HG02973 (cell line): ENCODE measurements around the gene GRIN3B.
A peak's percentile ranks its signal among the peaks of the same experiment; 100 is the strongest.

Experiments used
- ATAC-seq: cut with Tn5 transposase; IDR thresholded peaks from one replicate; pipeline ENCODE4 v1.9.1; 2021; ENCODE audit warnings: moderate library complexity; ENCODE audit not compliant: unreplicated experiment

GRIN3B gene

DNA sequence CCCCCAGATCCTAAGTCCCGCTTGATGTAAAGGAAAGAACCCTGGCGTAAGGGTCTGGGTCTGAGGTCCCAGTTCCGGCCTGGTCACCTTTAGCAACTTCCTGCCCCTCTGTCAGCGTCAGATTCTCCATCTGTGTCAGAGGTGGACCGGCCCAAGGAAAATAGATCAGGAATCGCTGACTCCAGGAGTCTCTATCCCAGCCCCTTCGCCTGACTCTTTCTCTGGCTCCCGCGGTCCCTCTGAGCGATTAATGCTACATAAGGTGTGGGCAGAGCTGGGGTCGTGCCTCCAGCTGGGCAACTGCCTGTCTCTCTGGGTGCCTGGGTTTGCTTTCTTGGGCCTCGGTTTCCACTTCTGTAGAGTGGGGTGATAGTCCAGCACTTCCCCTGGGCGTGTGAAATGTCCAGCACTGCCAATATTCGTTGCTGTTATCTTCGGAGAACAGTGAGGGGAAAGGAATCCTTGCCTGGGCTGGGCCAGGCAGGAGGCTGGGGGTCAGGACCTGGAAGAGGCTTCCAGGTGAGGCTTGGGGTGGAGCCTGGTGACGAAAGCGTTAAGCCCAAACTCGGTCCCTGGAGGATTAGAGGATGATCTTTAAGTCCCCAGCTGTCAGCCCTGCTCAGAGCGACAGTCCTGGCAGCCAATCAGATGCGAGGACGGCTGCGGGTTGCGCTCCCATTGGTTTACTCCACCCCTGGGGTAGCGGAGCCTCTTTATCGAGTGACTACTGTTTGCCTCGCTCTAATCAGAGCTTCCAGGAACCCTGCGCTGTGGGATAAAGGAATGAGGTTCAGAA lies 40.5 kb downstream of the GRIN3B start:
- peak; percentile 29 for ATAC-seq

DNA sequence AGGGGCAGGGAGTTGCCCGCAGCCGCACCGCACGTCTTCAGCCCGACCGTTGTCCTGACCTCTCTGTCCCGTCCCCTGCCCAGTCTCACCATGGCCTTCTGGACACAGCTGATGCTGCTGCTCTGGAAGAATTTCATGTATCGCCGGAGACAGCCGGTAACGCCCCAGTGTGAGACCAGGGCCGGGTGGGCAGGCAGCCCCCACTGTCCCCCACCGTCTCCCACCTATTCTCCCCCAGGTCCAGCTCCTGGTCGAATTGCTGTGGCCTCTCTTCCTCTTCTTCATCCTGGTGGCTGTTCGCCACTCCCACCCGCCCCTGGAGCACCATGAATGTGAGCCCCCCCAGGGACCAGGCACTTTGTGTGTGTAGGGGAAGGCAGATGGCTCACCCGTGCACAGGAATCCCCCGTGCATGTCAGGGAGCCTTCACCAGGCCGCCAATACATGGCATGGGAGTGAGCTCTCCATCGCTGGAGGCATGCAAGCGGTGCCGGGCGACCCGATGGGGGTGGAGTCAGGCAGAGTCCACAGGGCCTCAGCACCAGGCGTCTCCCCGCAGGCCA lies 41.1 kb downstream of the GRIN3B start:
- no peak for ATAC-seq

DNA sequence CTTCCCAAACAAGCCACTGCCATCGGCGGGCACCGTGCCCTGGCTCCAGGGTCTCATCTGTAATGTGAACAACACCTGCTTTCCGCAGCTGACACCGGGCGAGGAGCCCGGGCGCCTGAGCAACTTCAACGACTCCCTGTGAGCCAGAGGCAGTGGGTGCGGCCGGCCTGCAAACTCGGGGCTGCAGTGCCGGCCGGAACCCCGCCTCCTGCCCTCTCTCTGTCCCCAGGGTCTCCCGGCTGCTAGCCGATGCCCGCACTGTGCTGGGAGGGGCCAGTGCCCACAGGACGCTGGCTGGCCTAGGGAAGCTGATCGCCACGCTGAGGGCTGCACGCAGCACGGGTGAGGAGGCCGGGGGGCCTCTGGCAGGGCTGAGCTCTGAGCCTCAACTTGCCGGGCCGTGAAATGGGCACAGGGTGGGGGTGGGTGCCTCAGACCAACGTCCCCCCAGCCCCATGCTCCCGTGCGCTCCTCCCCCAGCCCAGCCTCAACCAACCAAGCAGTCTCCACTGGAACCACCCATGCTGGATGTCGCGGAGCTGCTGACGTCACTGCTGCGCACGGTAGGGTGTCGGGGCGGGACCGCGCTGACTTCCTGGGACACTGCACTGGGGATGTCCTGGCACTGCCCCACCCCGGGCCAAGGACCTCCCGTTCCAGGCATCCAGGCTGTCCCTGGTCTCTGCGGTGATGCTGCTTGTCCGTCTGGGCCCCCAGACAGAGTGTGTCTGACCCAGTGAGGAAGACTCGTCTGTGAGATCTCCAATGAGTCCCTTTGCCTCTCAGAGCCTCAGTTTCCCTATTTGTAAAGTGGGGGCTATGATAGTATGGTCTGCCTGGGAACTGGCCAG lies 41.8 kb downstream of the GRIN3B start:
- no peak for ATAC-seq

DNA sequence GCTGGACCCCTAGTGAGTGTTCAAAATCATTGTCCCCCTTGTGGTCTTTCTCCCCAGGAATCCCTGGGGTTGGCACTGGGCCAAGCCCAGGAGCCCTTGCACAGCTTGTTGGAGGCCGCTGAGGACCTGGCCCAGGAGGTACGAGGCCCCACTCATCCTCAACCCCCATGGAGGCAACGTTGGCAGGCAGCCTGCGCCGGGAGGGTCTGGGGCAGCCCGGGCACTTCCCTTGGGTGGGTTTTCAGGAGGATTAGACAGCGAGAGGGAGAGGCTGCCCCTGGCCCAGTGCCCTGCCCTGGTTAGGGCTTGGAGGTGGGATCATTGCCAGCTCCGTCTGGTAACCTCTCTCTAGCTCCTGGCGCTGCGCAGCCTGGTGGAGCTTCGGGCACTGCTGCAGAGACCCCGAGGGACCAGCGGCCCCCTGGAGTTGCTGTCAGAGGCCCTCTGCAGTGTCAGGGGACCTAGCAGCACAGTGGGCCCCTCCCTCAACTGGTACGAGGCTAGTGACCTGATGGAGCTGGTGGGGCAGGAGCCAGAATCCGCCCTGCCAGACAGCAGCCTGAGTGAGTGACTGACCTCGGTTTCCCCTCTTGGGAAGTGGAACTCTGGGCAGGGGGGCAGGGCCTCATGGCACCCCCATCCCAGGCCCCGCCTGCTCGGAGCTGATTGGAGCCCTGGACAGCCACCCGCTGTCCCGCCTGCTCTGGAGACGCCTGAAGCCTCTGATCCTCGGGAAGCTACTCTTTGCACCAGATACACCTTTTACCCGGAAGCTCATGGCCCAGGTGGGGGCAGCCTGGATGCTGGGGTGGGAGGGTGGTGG lies 42.7 kb downstream of the GRIN3B start:
- ATAC-seq, result no peak

DNA sequence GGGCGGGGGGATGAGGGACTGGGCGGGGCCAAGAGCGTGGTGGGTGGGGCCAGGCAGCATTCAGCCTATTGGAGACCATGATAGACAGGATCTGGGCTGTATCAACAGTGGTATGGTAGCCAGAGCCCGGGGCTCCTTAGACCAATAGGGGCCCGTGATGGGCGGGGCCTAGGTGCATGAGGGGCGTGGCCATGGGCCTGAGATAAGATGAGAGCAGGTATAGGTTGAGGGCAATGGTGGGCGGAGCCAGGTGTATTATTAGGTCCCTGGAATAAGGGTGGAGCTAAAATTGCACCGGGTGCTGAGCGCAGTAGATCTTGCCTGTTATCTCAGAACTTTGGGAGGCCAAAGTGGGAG lies 45.0 kb downstream of the GRIN3B start:
- ATAC-seq, result no peak

DNA sequence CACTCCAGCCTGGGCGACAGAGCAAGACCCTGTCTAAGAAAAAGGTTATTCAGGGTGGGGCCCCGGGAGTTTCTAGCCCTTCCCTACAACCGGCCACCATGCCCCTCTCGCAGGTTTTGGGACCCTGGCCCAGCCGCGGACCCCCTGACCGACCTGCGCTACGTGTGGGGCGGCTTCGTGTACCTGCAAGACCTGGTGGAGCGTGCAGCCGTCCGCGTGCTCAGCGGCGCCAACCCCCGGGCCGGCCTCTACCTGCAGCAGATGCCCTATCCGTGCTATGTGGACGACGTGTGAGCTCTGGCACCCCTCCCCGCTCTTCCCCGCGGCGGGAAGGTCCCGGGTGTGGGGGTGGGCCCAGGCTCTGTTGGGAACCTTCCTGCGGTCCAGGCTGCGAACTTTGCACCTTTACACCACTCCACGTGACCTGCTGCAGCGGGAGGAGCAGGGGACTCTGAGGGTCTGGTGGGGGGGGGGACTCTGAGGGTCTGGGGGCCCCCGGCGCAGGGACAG lies 46.0 kb downstream of the GRIN3B start:
- no peak for ATAC-seq

DNA sequence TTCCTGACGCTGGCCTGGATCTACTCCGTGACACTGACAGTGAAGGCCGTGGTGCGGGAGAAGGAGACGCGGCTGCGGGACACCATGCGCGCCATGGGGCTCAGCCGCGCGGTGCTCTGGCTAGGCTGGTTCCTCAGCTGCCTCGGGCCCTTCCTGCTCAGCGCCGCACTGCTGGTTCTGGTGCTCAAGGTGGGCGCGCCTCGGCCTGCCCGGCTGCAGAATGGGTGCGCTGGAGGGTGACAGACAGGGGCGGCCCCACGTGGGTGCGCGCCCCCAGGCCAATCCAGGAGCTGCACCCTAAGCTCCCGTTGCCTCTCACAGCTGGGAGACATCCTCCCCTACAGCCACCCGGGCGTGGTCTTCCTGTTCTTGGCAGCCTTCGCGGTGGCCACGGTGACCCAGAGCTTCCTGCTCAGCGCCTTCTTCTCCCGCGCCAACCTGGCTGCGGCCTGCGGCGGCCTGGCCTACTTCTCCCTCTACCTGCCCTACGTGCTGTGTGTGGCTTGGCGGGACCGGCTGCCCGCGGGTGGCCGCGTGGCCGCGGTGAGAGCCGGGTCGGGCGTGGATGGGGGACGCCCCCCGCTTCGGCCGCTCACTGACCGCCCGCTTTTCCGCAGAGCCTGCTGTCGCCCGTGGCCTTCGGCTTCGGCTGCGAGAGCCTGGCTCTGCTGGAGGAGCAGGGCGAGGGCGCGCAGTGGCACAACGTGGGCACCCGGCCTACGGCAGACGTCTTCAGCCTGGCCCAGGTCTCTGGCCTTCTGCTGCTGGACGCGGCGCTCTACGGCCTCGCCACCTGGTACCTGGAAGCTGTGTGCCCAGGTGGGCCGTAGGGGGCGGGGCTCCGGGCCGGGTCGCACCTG lies 46.8 kb downstream of the GRIN3B start:
- no peak for ATAC-seq

DNA sequence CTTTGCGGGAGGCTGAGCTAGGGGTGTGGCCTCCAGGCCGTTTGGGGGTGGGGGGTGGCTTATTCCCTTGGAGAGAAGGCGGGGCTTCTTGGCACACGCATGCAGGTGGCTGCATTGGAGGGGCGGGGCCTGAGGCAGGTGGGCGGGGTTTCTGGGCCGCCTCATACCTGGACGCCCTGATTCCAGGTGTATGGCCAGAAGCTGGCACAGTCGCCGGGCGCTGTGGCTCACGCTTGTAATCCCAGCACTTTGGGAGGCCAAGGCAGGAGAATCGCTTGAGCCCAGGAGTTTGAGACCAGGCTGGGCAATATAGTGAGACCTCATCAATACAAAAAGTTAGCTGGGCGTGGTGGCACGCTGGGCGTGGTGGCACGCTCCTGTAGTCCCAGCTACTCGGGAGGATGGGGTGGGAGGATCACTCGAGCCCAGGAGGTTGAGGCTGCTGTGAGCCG lies 47.5 kb downstream of the GRIN3B start:
- ATAC-seq, result no peak

DNA sequence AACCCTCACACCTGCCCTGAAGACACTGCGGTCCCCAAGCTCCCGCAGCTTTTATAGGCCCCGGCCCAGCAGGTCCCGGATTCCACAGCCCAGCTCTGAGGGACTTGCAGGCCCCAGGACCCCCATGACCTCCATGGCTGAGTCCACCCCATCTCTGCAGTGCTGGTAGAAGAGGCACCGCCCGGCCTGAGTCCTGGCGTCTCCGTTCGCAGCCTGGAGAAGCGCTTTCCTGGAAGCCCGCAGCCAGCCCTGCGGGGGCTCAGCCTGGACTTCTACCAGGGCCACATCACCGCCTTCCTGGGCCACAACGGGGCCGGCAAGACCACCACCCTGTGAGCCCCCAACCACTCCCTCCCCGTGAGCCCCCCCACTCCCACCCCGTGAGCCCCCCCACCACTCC lies 48.9 kb downstream of the GRIN3B start:
- ATAC-seq, result no peak

DNA sequence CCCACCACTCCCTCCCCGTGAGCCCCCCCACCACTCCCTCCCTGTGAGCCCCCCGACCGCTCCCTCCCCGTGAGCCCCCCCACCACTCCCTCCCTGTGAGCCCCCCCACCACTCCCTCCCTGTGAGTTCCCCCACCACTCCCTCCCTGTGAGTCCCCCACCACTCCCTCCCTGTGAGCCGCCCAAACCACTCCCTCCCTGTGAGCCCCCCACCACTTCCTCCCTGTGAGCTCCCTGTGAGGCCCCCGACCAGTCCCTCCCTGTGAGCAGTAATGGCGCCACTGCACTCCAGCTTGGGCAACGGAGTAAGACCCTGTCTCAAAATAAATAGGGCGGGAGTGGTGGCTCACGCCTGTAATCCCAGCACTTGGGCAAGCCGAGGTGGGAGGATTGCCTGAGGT lies 49.6 kb downstream of the GRIN3B start:
- ATAC-seq, result no peak

DNA sequence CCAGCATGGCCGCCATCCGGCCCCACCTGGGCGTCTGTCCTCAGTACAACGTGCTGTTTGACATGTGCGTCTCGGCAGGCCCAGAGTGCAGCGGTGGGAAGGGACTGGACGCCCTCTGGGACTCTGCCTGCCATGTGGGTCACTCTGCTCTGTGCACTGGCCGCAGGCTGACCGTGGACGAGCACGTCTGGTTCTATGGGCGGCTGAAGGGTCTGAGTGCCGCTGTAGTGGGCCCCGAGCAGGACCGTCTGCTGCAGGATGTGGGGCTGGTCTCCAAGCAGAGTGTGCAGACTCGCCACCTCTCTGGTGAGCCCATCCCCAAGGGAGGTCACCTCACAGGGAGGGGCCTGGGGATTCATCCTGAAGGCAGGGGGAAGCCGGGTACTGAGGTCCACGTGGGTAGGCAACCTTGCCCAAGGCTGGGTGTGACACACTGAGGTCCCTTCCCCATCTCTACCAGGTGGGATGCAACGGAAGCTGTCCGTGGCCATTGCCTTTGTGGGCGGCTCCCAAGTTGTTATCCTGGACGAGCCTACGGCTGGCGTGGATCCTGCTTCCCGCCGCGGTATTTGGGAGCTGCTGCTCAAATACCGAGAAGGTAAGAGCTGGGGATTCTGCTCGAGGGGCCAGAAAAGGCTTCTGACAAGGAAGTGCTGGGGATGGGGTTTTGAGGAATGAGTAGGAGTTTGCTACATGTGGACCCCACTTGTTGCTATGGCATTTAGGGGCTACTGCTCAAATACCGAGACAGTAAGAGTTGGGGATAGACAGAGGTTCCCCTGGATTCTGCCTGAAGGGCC lies 51.0 kb downstream of the GRIN3B start:
- no peak for ATAC-seq

DNA sequence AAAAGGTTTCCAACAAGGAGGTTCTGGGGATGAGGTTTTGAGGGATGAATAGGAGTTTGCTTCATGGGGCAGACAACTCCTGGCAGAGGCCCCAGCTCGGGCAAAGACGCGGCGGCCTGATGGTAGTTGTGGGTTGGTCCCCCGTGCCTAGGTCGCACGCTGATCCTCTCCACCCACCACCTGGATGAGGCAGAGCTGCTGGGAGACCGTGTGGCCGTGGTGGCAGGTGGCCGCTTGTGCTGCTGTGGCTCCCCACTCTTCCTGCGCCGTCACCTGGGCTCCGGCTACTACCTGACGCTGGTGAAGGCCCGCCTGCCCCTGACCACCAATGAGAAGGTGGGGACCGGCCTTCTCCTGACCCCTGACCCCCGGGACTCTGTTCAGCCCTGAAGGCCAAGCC lies 51.6 kb downstream of the GRIN3B start:
- no peak for ATAC-seq

DNA sequence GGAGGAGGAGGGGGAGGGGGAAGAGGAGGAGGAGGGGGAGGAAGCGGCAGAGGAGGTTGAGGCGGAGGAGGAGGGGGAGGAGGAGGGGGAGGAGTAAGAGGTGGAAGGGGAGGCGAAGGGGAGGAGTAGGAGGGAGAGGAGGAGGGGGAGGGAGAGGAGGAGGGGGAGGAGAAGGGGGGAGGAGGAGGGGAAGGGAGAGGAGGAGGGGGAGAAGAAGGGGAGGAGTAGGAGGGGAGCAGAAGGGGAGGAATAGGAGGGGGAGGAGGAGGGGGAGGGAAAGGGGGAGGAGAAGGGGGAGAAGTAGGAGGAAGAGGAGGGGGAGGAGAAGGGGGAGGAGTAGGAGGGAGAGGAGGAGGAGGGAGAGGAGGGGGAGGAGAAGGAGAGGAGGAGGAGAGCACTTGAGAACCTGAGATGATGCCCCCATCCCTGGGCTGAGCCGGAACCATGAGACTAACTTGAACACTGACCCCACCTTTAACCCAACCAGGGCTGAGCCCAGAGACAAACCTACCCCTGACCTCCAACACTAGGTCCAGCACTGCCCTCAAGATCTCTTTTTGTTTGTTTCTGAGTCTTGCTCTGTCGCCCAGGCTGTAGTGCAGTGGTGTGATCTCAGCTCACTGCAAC lies 52.2 kb downstream of the GRIN3B start:
- ATAC-seq, result no peak

DNA sequence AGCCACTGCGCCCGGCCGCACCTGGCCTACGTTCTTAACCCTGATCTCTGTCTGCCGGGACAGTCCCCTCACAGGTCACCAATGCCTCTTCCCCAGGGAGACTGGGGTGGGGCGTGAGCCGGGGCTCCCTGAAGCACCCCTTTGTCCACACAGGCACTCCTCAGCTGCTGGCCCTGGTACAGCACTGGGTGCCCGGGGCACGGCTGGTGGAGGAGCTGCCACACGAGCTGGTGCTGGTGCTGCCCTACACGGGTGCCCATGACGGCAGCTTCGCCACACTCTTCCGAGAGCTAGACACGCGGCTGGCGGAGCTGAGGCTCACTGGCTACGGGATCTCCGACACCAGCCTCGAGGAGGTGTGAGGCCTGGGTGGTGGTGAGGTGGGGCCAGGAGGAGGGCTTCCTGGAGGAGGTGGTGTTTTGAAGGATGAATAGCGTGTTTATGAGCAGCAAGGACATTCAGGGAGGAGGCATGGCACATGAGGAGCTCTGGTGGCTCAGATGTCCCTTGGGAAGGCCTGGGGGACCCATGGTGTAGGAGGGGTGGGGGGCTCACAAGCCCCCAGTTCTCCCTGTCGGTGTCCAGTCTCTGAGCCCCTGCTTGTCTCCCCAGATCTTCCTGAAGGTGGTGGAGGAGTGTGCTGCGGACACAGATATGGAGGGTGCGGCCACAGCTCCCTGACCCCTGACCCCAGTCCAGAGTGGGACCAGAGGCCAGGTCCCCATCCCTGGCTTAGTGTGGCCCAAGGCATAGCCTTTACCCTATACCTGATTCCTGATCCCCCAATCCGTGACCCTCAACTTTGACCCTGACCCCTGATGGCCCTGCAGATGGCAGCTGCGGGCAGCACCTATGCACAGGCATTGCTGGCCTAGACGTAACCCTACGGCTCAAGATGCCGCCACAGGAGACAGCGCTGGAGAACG lies 53.2 kb downstream of the GRIN3B start:
- no peak for ATAC-seq

DNA sequence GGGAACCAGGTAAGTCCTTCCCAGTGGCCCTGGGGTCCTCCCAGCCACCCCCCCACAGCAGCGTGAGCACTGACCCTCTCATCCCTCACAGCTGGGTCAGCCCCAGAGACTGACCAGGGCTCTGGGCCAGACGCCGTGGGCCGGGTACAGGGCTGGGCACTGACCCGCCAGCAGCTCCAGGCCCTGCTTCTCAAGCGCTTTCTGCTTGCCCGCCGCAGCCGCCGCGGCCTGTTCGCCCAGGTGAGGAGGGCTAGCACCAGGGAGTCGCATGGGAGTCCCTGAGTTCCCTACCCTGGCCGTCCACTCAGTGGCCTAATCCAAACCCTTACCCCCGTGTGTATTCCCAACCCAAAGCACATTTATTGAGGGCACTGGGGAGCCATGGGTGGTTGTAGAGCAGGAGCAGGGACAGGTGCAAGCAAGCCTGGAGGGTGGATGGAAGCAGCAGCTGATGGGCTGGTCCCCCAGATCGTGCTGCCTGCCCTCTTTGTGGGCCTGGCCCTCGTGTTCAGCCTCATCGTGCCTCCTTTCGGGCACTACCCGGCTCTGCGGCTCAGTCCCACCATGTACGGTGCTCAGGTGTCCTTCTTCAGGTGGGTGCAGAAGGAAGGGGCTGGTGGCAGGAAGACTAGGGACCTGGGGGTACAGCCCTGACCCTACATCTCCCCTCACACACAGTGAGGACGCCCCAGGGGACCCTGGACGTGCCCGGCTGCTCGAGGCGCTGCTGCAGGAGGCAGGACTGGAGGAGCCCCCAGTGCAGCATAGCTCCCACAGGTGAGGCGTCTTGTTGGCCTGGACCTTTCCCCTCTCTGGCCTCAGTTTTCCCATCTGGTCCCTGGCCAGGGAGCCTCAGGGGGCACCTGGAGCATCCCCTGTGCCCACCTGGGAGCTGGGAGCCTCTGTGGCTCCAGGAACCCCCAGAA lies 54.1 kb downstream of the GRIN3B start:
- no peak for ATAC-seq

DNA sequence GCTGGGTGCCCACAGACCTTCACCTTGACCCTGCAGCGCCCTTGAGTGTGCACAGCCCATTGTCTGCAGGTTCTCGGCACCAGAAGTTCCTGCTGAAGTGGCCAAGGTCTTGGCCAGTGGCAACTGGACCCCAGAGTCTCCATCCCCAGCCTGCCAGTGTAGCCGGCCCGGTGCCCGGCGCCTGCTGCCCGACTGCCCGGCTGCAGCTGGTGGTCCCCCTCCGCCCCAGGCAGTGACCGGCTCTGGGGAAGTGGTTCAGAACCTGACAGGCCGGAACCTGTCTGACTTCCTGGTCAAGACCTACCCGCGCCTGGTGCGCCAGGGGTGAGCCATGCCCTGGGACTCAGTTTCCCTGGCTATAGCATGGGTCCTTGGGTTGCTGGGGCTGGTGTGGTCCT lies 54.8 kb downstream of the GRIN3B start:
- no peak for ATAC-seq
